Activated CD4-positive, CD25-positive, alpha-beta regulatory T cell treated with anti-CD3 and anti-CD28 coated beads, Interleukin-2, amount 50 U/mL, for 16 hours (primary cell): ENCODE data around the gene AFF4.

Source experiments
- DNase-seq: peaks from one replicate; pipeline ENCODE4 v3.0.0-alpha.2; 2020; ENCODE audit warnings: low read depth, low spot score

The AFF4 gene

GRCh38 chr5:132895719-132896305, 67.6 kb downstream of the AFF4 start:
- no peak for DNase-seq

DNA sequence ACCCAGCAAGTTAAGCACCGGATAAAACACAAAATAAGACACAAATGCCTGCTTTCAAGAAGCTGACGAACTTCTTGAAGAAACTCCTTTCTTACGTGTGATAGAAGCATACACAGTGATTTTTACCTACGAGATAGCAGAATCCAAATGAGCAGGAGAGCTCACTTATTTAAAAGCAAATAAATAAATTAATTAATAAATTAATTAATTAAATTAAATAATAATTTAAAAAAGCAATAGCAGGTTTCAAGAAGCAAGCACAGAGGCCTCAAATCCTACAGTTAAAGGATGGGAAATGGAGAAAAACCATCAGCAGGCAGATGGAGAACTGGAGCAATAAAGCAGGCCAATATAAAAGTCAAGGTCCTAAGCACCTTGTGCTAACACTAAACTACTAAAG, 72.6 kb downstream of the AFF4 start:
- no peak for DNase-seq

- DNase-seq: no peak
These were observed 73.9 kb downstream of the AFF4 start for GRCh38 chr5:132889501-132889900.

- no peak for DNase-seq
These were observed 76.2 kb downstream of the AFF4 start for GRCh38 chr5:132887283-132887682.

DNA sequence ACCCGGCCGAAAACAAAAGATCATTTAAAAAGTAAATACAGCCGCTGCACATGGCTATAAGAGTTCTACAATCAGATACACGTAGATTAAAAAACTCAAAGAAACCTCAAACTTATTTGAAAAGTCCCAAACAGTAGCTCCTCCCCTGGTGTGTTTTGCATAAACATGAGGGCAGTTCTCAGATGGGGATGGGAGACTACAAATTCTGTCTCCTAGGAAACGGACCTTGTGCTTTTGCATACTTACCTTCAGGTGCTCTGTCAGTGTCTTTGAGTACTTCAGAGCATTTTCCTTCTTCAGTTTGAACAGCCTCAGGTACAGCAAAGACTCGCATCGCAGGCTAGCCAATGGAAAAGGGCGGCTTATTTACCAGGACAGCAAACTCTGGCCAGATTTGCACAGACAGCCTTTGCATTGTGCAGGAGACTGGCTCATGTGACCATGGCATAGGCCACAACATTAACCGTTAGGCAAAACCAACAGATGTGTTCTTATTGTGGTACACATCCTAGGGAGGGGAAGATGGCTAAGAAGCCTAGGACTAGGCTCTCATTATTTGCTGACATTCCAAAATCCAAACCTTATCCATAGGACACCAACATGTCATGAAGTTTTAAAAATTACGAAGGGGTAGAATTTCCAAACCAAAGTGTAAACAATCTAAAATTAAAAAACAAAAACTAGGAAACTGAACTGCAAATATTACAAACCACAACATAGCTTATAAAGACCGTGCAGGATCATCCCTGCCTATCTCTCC, 77.2 kb downstream of the AFF4 start:
- no peak for DNase-seq

DNA sequence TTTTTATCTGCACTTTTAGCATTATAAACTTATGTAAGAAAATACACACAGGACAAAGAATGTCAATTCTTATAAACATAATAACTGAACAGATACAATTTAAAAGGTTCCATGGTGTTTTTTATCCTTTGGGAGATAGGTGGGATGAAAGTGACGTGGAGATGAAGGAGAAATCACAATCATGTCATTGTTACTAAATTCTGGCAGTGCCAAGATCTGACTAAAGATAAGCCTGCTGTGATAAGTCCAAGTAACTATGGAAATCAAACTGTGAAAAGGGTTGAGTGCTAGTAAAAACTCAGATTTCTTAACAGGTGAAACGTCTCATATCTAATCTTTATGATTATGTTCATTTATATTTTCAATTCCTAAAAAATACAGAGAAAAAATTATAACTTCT, 78.9 kb downstream of the AFF4 start:
- no peak for DNase-seq

- DNase-seq: no peak
These were observed 80.1 kb downstream of the AFF4 start for GRCh38 chr5:132883261-132883834.

DNA sequence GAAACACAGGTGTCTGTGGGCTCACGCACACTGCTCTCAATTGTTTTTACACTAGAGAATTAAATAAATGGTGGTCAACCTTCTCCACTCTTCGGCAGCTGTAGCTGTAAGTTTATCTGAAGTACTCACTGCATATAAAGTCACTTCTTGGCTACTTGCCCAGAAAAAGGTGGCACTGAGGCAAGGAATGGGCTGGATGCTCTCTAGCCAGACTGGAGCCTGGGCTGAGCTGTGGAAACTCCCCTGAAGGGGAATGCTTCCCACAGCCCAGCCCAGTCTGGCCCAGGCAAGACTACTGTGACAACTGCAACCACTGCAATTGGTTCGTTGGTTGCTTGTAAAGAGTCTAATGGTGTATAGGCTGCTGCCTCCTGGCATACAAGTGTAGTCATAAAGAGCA, 85.5 kb downstream of the AFF4 start:
- no peak for DNase-seq

- no peak for DNase-seq
These were observed 86.0 kb downstream of the AFF4 start for GRCh38 chr5:132877466-132877865.

DNA sequence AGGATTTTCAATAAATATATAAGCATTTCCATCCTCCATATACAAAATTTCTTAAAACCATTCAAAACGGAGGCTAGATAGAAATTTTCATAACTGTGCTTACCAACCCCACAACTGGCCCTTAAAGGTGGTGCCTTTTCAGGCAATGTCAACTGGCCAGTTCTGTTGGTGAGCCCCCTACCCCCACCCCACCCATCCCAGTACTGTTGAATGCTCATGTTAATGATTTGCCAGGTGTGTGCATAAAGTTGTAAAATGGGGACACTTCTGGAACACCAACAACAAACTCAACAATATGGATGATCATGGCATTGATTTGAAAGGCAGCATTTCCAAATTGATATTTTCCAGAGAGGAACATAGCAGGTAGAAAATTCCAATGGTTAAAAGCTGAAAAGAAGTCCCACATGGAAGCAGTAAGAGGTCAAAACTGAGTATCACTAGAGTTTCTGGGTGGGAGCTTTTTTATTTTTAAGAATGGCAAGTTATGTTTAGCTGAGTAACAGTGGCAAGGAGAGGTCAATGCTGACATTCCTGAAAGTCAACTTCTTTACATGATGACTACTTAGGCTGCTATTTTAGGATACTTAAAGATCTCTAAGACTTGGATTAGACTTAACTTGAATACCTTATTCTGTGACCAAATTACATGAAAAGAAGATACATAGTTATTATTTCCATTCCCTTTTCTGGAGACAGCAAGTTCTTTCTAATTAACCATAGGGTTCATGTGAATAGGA, 87.2 kb downstream of the AFF4 start:
- no peak for DNase-seq

DNA sequence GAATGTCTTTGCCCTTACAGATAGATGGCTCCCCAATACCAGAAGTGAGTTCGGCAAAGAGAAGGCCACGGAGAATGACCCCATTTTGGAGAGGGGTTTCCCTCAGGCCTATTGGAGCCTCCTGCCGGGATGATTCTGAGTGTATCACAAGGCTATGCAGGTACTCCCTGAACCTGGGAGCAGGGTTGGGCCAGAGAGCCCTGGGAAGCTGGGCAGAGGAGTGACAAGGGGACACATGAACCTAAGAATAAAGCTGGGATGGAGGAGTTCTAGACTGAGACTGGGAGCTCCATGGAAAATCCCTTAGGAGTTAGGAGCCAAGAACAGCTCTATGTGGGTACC, 89.5 kb downstream of the AFF4 start:
- DNase-seq: no peak

DNA sequence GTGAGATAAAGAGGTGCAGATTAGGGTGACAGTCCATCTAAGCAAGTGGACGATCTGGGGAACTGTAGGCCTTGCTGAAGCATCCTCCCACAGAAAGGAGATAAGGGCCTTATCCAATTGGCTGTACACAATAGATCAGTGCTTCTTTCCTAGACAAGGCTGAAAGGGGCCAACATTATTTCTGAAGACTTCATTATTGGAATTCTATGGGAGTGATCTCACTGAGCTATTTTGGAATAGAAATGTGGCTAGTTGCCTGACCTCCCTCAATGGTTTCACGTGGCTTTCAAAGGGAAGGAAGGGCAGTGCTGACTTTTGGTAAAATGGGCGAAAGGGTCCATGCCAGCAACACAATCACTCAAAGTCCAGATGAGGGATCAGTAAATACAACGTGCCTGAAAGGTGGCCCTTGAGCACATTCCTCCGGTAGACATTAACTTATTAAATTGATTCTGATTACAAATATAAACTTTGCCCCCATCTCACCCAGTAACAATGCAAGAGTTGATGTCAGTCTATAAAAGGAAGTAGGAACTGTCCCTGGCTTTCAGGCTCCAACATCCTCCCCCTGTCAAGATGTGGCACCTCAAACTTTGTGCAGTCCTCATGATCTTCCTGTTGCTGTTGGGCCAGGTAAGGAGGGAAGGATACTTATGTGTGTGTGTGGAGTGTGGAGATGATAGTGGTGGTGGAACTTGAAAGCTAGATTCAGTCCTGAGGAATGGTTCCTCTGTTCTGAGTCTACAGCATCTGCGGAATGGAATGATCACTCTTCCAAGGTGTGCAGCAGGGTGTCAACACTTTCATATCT, 90.1 kb downstream of the AFF4 start, which contains the start of gene LEAP2:
Gene LEAP2, plus strand, starts transcription at position 550 of the 811 bp plus-strand sequence. Its CDS starts 27 bp downstream, at position 577.
- no peak for DNase-seq

DNA sequence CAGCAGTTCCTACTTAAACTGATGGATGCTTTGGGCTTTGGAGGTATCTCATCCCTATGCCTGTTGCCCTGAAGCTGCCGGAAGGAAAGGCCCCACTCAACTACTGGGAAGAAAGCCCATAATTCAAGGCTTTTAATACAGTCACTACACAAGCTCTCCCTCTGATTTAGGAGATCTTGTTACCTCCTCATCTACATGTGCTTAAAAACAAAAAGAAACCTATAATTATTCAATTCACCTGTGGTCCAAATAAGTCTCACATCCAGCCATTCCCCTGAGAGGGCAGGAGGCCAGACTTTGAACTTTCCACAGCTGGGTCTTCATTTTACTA, 90.7 kb downstream of the AFF4 start:
- no peak for DNase-seq

DNA sequence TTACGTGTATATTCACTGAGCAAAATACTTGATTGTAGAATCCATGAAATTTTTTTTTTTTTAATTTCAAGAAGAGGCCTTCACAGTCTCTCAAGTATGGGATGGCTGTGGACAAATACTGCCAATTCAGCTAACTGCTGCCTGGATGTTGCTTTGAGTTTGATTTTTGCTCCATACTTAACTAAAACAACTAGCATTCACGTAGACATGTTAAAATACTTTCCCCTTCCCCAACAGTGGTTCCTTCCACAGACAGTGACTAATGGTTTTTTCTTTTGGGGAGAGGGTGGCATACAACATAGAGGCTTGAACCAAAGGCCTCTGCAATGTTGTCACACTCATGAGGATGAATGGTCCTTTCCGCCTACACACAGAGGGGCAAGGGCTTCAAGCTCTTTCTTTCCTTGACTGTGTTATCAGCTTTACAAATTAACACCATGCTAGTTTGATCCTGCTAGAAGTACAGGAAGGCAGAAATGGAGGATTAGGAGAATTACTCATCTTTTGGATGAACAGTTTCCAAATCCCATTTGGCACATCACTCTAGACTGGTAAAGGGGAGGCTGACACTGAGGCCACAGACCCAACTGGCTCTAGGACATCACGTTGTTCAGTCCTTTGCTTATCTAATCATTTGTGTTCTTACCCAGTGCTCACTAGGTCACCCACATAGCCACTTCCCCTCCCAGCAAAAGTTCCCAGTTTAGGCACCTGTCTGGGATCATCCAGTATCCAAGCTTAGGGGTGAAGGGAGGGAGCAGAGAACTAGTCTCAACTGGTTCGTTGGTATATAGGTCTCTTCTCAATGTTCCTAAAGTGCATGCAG, 91.8 kb downstream of the AFF4 start:
- no peak for DNase-seq

GRCh38 chr5:132870801-132871200, 92.6 kb downstream of the AFF4 start:
- DNase-seq: no peak

- no peak for DNase-seq
These were observed 94.7 kb downstream of the AFF4 start for GRCh38 chr5:132868754-132869153.

DNA sequence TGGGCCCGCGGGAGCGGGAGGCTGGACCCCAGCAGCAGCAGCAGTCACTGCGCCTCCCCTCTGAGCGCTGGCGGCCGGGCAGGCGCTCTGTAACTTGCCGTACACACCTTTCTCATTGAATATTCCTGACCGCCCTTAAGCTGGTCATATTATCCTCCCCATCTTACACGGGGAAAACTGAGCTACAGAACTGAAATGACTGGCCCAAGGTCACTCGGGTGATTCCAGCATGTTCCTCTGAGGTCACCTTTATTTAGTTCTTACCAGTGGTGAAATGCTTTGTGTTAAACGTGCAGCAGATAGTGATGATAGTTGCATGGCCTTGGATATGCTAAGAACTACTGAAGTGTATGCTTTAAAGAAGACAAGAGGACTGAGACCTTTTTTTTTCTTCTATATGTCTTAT, 96.4 kb downstream of the AFF4 start:
- no peak for DNase-seq

GRCh38 chr5:132866342-132867045, 96.9 kb downstream of the AFF4 start, which contains the start of the genes GDF9 and UQCRQ:
TSS of gene GDF9 (minus strand) at chr5:132866469. CDS start at chr5:132864533, 1,936 bp downstream.
TSS of gene UQCRQ (plus strand) at chr5:132866642. CDS start at chr5:132866882, 240 bp downstream.
- peak; percentile 84 for DNase-seq

GRCh38 chr5:132865668-132866341, 97.6 kb downstream of the AFF4 start:
- no peak for DNase-seq
